HFF-Myc (cell line): ENCODE results near the gene LRRC4C.

Experiments used
- DNase-seq: peaks from one replicate; pipeline ENCODE4 v3.0.0-alpha.2; 2011; ENCODE audit warnings: low read depth; ENCODE audit errors: extremely low read depth
- H3K4me3 ChIP-seq: replicated peaks from 2 replicates; pipeline ENCODE4 v1.5.1; 2011; ENCODE audit warnings: low read depth, mild to moderate bottlenecking, control low read depth, low read length
- CTCF ChIP-seq: IDR thresholded peaks from 2 replicates; pipeline ENCODE4 v1.5.1; 2012; ENCODE audit warnings: mild to moderate bottlenecking, low read depth, low read length, control low read depth; ENCODE audit errors: missing control alignments

Gene LRRC4C

DNA sequence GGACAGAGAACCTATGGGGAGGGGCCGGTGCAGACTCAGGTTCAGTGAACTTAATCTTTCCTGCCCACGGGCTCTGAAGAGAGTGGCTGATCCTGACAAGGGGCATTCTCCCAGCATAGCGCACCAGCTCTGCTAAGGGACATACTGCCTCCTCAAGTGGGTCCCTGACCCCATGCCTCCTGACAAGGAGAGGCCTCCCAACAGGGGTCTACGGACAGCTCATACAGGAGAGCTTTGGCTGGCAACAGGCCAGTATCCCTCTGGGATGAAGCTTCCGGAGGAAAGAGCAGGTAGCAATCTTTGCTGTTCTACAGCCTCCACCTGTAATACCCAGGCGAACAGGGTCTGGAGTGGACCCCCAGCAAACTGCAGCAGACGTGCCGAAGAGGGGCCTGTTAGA lies 394.0 kb downstream of the LRRC4C start:
- DNase-seq: no peak
- no peak overlapping the region for H3K4me3 ChIP-seq
- no peak for TF ChIP-seq CTCF

- no peak for DNase-seq
- no peak overlapping the region for H3K4me3 ChIP-seq
- TF ChIP-seq CTCF: no peak
These were observed 401.3 kb downstream of the LRRC4C start for GRCh38 chr11:41058138-41058537.

DNA sequence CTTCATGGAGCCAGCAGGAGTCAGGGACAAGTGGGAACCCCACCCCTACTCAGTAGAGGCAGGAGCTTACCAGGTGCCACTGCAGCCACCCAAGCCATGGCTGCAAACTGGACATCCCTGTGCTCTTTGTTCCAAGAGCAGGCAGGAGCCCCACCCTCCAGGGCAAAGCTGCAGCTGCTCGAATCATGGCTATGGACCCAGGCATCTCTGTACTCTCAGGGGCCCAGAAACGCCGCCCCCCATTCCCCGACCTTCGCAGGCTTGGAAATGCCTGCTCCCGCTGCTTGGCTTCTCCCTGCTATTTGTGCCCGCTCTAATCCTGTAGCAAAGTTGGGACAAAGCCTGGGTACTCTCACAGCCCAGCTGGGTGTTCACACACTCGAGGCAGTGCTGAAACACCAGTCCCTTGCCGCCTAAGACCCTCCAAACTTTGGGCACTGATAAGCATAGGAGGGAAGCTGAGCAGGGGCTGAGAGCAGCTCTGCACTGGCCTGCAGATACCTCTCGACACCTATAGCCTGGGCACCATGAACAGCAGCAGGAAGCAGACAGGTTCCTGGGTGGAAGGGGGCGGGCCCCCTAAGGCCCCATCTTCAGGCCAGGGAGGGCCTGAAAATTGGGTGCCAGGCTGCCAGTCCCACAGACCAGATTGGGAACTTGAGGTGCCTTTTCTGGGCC lies 402.4 kb downstream of the LRRC4C start:
- DNase-seq: no peak

DNA sequence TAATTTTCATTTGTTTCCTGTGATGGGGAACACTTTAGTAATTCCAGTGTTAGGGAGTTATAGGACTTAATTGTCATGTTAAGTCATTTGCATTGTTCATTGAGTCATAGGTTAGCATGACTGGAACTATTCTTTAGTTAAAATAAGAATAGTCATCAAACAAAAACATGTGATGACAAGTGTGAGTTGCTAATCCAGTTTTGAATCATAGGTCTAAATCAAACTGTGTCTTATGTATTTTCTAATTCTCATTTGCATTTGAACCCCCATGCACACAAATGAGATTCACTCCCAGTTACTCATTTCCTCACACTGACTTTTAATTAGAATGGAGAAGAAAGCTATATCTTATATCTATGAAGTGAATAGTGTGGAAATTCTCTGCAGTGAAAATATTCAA lies 405.6 kb downstream of the LRRC4C start:
- TF ChIP-seq CTCF: no peak
- H3K4me3 ChIP-seq: no peak overlapping the region
- DNase-seq: no peak

More for the DNA sequence above, 402.4 kb downstream of the LRRC4C start:
- H3K4me3 ChIP-seq: no peak overlapping the region
- TF ChIP-seq CTCF: no peak

- no peak for DNase-seq
- TF ChIP-seq CTCF: no peak
- H3K4me3 ChIP-seq: no peak overlapping the region
These were observed 407.4 kb downstream of the LRRC4C start for GRCh38 chr11:41051919-41052635.

- DNase-seq: no peak
- TF ChIP-seq CTCF: no peak
- no peak overlapping the region for H3K4me3 ChIP-seq
These were observed 408.7 kb downstream of the LRRC4C start for GRCh38 chr11:41050791-41051190.

DNA sequence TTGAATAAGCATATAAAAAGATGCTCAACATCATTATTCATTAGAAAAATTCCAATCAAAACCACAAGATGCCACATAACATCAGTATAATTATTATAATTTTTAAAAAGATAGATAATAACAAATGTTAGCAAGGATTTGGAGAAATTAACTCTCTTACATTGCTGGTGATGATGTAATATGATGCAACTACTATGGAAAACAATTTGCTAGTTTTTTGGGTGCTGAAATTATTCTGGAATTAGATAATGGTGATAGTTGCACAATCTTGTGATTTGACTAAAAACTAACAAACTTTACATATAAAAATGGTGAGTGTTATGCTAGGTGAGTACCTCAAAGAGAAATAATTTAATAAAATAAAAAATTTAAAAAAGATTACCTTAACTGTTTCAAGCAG lies 412.2 kb downstream of the LRRC4C start:
- no peak overlapping the region for H3K4me3 ChIP-seq
- no peak for TF ChIP-seq CTCF
- no peak for DNase-seq
